Nephron (organoid): Measurements from ENCODE around the gene ADGRL1.

Experiments used
- H3K27ac Mint-ChIP-seq, 3 experiments: 2 replicates each; pipeline ENCODE4 v1.8.0; 2020; ENCODE audit warnings: mixed read lengths in 3 of 3, mild to moderate bottlenecking in 2 of 3, moderate library complexity in 1 of 3
- H3K27me3 Mint-ChIP-seq: 2 replicates; pipeline ENCODE4 v1.8.0; 2021; ENCODE audit warnings: low read depth, mild to moderate bottlenecking, moderate library complexity, mixed read lengths
- H3K36me3 Mint-ChIP-seq: 2 replicates; pipeline ENCODE4 v1.8.0; 2020; ENCODE audit warnings: low read depth, mixed read lengths
- H3K4me1 Mint-ChIP-seq: 2 replicates; pipeline ENCODE4 v1.8.0; 2020; ENCODE audit warnings: mixed read lengths
- H3K4me3 Mint-ChIP-seq, 3 experiments: 2 replicates each; pipeline ENCODE4 v1.8.0; 2020; ENCODE audit warnings: mild to moderate bottlenecking in 3 of 3, mixed read lengths in 3 of 3, moderate library complexity in 2 of 3
- H3K9me3 Mint-ChIP-seq: 2 replicates; pipeline ENCODE4 v1.8.0; 2020; ENCODE audit warnings: mixed read lengths
- CTCF ChIP-seq, 3 experiments: fragments of 200-600 bp; sonication (generic); IDR thresholded peaks; one replicate each; pipeline ENCODE4 v1.5.0; 2021; ENCODE audit warnings: antibody characterized with exemption in 3 of 3; ENCODE audit not compliant: unreplicated experiment in 3 of 3

Gene ADGRL1

GRCh38 chr19:14174883-14175282 is 31.1 kb downstream of the ADGRL1 start:
- no peak overlapping the region for H3K4me3 Mint-ChIP-seq
- peaks cover 60% of the 10 kb centered on the region for H3K36me3 Mint-ChIP-seq
- H3K27me3 Mint-ChIP-seq, result no peaks in the 10 kb centered on the region
- H3K4me1 Mint-ChIP-seq, result peaks cover 5% of the 10 kb centered on the region
- TF ChIP-seq CTCF (IDR thresholded peaks at IDR 0.05; ENCODE audit: unreplicated experiment in 3 of 3), result no peak
- H3K9me3 Mint-ChIP-seq, result no peaks in the 10 kb centered on the region
- H3K27ac Mint-ChIP-seq, result peak overlapping the region in 1 of 3 experiments; percentile 37

GRCh38 chr19:14168993-14169392 is 37.0 kb downstream of the ADGRL1 start:
- H3K27ac Mint-ChIP-seq, result peak overlapping the region in 2 of 3 experiments; percentile 39 to 65
- peaks cover 44% of the 10 kb centered on the region for H3K36me3 Mint-ChIP-seq
- TF ChIP-seq CTCF (IDR thresholded peaks at IDR 0.05; ENCODE audit: unreplicated experiment in 3 of 3), result no peak
- H3K4me3 Mint-ChIP-seq, result no peak overlapping the region
- peaks cover 31% of the 10 kb centered on the region for H3K4me1 Mint-ChIP-seq
- H3K27me3 Mint-ChIP-seq, result no peaks in the 10 kb centered on the region
- H3K9me3 Mint-ChIP-seq, result no peaks in the 10 kb centered on the region

GRCh38 chr19:14168259-14168972 is 37.6 kb downstream of the ADGRL1 start:
- peak overlapping the region in 1 of 3 experiments; percentile 20 for H3K4me3 Mint-ChIP-seq
- H3K36me3 Mint-ChIP-seq, result peaks cover 39% of the 10 kb centered on the region
- no peak for TF ChIP-seq CTCF (IDR thresholded peaks at IDR 0.05; ENCODE audit: unreplicated experiment in 3 of 3)
- H3K27me3 Mint-ChIP-seq, result no peaks in the 10 kb centered on the region
- peaks cover 31% of the 10 kb centered on the region for H3K4me1 Mint-ChIP-seq
- peak overlapping the region in 2 of 3 experiments; percentile 61 to 65 for H3K27ac Mint-ChIP-seq
- H3K9me3 Mint-ChIP-seq, result no peaks in the 10 kb centered on the region

- Mint-ChIP-seq H3K27ac (peak overlapping the region; percentile 56 to 94 (median 85)), H3K9me3 (no peaks in the 10 kb centered on the region), H3K4me1 (peaks cover 31% of the 10 kb centered on the region), H3K4me3 (no peak overlapping the region), H3K27me3 (no peaks in the 10 kb centered on the region), H3K36me3 (peaks cover 37% of the 10 kb centered on the region)
- TF ChIP-seq CTCF (IDR thresholded peaks at IDR 0.05; ENCODE audit: unreplicated experiment in 3 of 3), result no peak
These were observed 38.3 kb downstream of the ADGRL1 start for GRCh38 chr19:14167576-14168138.

GRCh38 chr19:14166999-14167575 is 38.9 kb downstream of the ADGRL1 start:
- TF ChIP-seq CTCF (IDR thresholded peaks at IDR 0.05; ENCODE audit: unreplicated experiment in 3 of 3), result no peak
- Mint-ChIP-seq H3K4me1 (peaks cover 31% of the 10 kb centered on the region), H3K36me3 (peaks cover 39% of the 10 kb centered on the region), H3K27ac (peak overlapping the region; percentile 90 to 94 (median 93)), H3K27me3 (no peaks in the 10 kb centered on the region), H3K9me3 (no peaks in the 10 kb centered on the region), H3K4me3 (peak overlapping the region in 2 of 3 experiments; percentile 68 to 70)
